ENCODE measurements around the gene FAM53B. TPM values are rescaled to one million over a fixed set of nuclear protein-coding genes. Genes with fewer than 3 reads are reported as not detected.

FAM53B gene
- total RNA-seq, 2 donors from 2014 or later: 17.1 to 21.1 TPM

GRCh38 chr10:124731551-124731950 lies 12.6 kb downstream of the FAM53B start:
- 88 to 96% methylated on average over 6 to 9 of the region's 9 CpGs for WGBS, 2 donors
- Histone ChIP-seq H3K4me1 (peaks cover 37% of the 10 kb centered on the region), H3K27ac (no peak overlapping the region), H3K27me3 (no peaks in the 10 kb centered on the region), H3K9me3 (no peaks in the 10 kb centered on the region), H3K36me3 (replicated peaks in 1 of 2; ENCODE audit: insufficient read depth in 1 of 2, low read depth in 2 of 2) (no peaks in the 10 kb centered on the region), H3K4me3 (no peak overlapping the region)
- DNase-seq (no peak), ATAC-seq (no peak)
- intact Hi-C loops (cut with DNase I): loop anchor here (5.0 to 10.0 kb wide), 2 partner anchors 107 to 194 kb away; no protein-coding TSS in a partner anchor
- TF ChIP-seq CTCF (IDR thresholded peaks at IDR 0.05) (no peak), POLR2A (IDR thresholded peaks at IDR 0.05) (no peak)

GRCh38 chr10:124730790-124731189 lies 13.4 kb downstream of the FAM53B start:
- H3K4me1 ChIP-seq: peaks cover 30% of the 10 kb centered on the region
- no peak overlapping the region for H3K27ac ChIP-seq

GRCh38 chr10:124728830-124729661 lies 15.1 kb downstream of the FAM53B start:
- DNase-seq: no peak
- intact Hi-C loops (cut with DNase I): no loop called here
- no peak for ATAC-seq
- Histone ChIP-seq H3K27me3 (no peaks in the 10 kb centered on the region), H3K9me3 (no peaks in the 10 kb centered on the region), H3K4me1 (peaks cover 32% of the 10 kb centered on the region), H3K27ac (peak overlapping the region in 2 of 4 donors; percentile 32 to 78), H3K4me3 (no peak overlapping the region), H3K36me3 (replicated peaks in 1 of 2; ENCODE audit: insufficient read depth in 1 of 2, low read depth in 2 of 2) (no peaks in the 10 kb centered on the region)
- no peak for TF ChIP-seq POLR2A (IDR thresholded peaks at IDR 0.05)
- TF ChIP-seq CTCF (IDR thresholded peaks at IDR 0.05): no peak
- 71 to 84% methylated on average over 8 of the region's 8 CpGs for WGBS, 2 donors

More at GRCh38 chr10:124730790-124731189, 13.4 kb downstream of the FAM53B start:
- WGBS, 2 donors: 72 to 76% methylated on average over 3 of the region's 3 CpGs
- TF ChIP-seq CTCF (IDR thresholded peaks at IDR 0.05): no peak
- TF ChIP-seq POLR2A (IDR thresholded peaks at IDR 0.05): no peak
- no peak for ATAC-seq
- DNase-seq: no peak
- Histone ChIP-seq H3K4me3 (no peak overlapping the region), H3K9me3 (no peaks in the 10 kb centered on the region), H3K36me3 (replicated peaks in 1 of 2; ENCODE audit: insufficient read depth in 1 of 2, low read depth in 2 of 2) (no peaks in the 10 kb centered on the region), H3K27me3 (no peaks in the 10 kb centered on the region)
- intact Hi-C loops (cut with DNase I): loop anchor here (5.0 to 10.0 kb wide), 2 partner anchors 106 to 193 kb away; no protein-coding TSS in a partner anchor

GRCh38 chr10:124728071-124728829 lies 15.9 kb downstream of the FAM53B start:
- Histone ChIP-seq H3K27me3 (no peaks in the 10 kb centered on the region), H3K36me3 (replicated peaks in 1 of 2; ENCODE audit: insufficient read depth in 1 of 2, low read depth in 2 of 2) (no peaks in the 10 kb centered on the region), H3K9me3 (no peaks in the 10 kb centered on the region), H3K27ac (peak overlapping the region in 2 of 4 donors; percentile 50 to 78), H3K4me1 (peaks cover 39% of the 10 kb centered on the region), H3K4me3 (no peak overlapping the region)
- peak in 1 of 4 donors; percentile 69 for DNase-seq
- intact Hi-C loops (cut with DNase I): no loop called here
- no peak for ATAC-seq
- no peak for TF ChIP-seq CTCF (IDR thresholded peaks at IDR 0.05)
- no peak for TF ChIP-seq POLR2A (IDR thresholded peaks at IDR 0.05)
- WGBS, 2 donors: 84 to 92% methylated on average over 13 to 14 of the region's 14 CpGs

Data from body of pancreas (tissue), 4 donors.